Uterus (tissue), 4 donors: ENCODE measurements around the gene BCOR. TPM values are rescaled to one million over a fixed set of nuclear protein-coding genes. Genes with fewer than 3 reads are reported as not detected.

Source experiments
- DNase-seq, 2 donors: peaks; one replicate each; pipeline ENCODE4 v3.0.0-alpha.2; 2019 to 2020
- H3K27ac ChIP-seq, 2 donors: fragments of 200-600 bp; sonication (generic); 1 replicate in 1 of 2; 2 replicates in 1 of 2; pipeline ENCODE4 v1.5.1; 2016 to 2018
- H3K27me3 ChIP-seq, 2 donors: fragments of 200-600 bp; sonication (generic); one replicate each; pipeline ENCODE4 v1.5.1; 2018 to 2019; ENCODE audit warnings: control low read depth in 1 of 2
- H3K36me3 ChIP-seq, 2 donors: fragments of 200-600 bp; sonication (generic); one replicate each; pipeline ENCODE4 v1.5.1; 2019; ENCODE audit warnings: control low read depth in 1 of 2
- H3K4me1 ChIP-seq, 2 donors: fragments of 200-600 bp; sonication (generic); one replicate each; pipeline ENCODE4 v1.5.1; 2018 to 2019; ENCODE audit warnings: control low read depth in 1 of 2
- H3K4me3 ChIP-seq, 2 donors: fragments of 200-600 bp; sonication (generic); 1 replicate in 1 of 2; 2 replicates in 1 of 2; pipeline ENCODE4 v1.5.1; 2018 to 2019; ENCODE audit warnings: mild to moderate bottlenecking in 1 of 2
- H3K9me3 ChIP-seq, 2 donors: fragments of 200-600 bp; sonication (generic); one replicate each; pipeline ENCODE4 v1.5.1; 2019; ENCODE audit warnings: control low read depth in 1 of 2
- POLR2A ChIP-seq, 2 donors: fragments of 450-650 bp; IDR thresholded peaks; one replicate each; pipeline ENCODE4 v1.6.1; 2016; ENCODE audit warnings: antibody characterized with exemption in 2 of 2, mild to moderate bottlenecking in 1 of 2, moderate library complexity in 1 of 2
- intact Hi-C: fragments of 100-400 bp; cut with DNase I; formaldehyde crosslinking; loops from one replicate; pipeline ENCODE4 v1.15.1; 2023; ENCODE audit warnings: low total_unique reads
- total RNA-seq, 4 donors: library from RNA; depleted of rRNA in 3 of 4; stranded (reverse); fragments of >200 nt in 3 of 4; gene quantifications; one replicate each; pipeline versions ENCODE4 v1.1.0 to v1.2.4, GENCODE V29; 2014 to 2023
- TF ChIP-seq, protein P1 (sequence below), 4 experiments: fragments of 200-600 bp in 2 of 4; fragments of 450-650 bp in 2 of 4; sonication (generic) in 2 of 4; IDR thresholded peaks; one replicate each; pipeline ENCODE4 v1.5.1; 2016 to 2019; ENCODE audit warnings: antibody characterized with exemption in 4 of 4, mild to moderate bottlenecking in 2 of 4, moderate library complexity in 1 of 4
- donor health status: DM: yes; HTN: yes; CAD: no.

BCOR gene
- total RNA-seq, 4 donors from 2014 or later: 10.0 to 42.4 (median 26.4) TPM

DNA sequence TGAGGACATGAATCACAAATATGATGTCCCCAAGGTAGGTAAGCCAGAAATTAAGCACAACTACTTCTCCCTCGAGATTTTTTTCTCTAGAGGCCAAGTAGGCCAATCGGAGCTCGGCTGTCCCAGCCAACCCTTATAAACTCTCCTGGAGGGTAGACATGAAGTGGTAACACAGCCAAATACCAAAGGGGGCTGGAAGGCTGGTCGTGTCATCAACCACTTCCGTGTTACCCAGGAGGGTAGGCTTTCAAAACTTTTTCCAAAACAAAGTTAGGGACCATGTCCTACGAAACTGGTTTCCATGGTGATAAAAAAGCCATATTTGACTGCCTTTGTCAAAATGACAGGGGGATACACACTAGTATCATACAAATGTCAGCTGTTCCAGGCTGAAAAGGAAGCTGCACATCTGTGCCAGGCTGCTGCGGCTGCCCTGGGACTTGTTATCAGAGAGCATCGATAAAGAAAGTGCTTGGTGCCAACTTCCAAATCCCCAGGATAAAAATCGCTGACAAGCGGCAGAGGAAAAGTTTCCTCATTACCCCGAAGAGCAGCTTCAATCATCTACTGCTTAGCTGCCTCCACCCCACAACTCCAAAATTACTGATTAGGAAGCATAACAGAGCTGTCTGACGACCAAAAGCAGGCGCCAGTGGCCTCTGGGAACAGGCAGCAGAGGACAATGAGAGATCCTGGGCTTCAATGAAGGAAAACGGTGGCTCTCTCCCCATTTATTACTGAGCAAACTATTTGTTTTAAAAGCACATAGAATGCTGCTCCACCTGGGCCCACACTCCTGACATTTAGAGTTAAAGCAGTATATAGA lies 20.8 kb downstream of the BCOR start:
- H3K4me1 ChIP-seq: no peaks in the 10 kb centered on the region
- no peaks in the 10 kb centered on the region for H3K9me3 ChIP-seq
- no peaks in the 10 kb centered on the region for H3K27me3 ChIP-seq
- no peak for TF ChIP-seq POLR2A (IDR thresholded peaks at IDR 0.05)
- TF ChIP-seq, protein P1, sequence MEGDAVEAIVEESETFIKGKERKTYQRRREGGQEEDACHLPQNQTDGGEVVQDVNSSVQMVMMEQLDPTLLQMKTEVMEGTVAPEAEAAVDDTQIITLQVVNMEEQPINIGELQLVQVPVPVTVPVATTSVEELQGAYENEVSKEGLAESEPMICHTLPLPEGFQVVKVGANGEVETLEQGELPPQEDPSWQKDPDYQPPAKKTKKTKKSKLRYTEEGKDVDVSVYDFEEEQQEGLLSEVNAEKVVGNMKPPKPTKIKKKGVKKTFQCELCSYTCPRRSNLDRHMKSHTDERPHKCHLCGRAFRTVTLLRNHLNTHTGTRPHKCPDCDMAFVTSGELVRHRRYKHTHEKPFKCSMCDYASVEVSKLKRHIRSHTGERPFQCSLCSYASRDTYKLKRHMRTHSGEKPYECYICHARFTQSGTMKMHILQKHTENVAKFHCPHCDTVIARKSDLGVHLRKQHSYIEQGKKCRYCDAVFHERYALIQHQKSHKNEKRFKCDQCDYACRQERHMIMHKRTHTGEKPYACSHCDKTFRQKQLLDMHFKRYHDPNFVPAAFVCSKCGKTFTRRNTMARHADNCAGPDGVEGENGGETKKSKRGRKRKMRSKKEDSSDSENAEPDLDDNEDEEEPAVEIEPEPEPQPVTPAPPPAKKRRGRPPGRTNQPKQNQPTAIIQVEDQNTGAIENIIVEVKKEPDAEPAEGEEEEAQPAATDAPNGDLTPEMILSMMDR (IDR thresholded peaks at IDR 0.05): no peak
- H3K27ac ChIP-seq: no peak overlapping the region
- intact Hi-C loops: no loop called here
- no peak overlapping the region for H3K4me3 ChIP-seq
- DNase-seq: no peak
- no peaks in the 10 kb centered on the region for H3K36me3 ChIP-seq

DNA sequence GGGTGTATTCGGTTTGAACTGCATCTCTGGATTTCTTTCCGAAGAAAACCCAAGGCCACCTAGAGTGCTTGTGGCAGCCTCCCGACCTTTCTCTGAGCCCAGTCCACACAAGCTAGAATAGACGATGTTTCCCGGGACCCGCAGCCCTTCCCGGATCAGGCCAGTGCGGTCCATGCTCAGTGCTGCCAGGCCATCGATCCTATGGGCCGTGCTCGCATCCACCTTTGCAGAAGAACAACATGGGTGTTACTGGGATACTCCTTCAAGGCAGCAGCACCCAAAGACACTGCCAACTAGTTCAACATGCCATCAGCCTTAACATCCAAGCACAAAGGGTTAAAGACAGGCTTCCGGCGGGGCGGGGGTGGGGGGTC lies 22.8 kb downstream of the BCOR start:
- no peak for DNase-seq
- TF ChIP-seq POLR2A (IDR thresholded peaks at IDR 0.05): no peak
- TF ChIP-seq, protein P1 (IDR thresholded peaks at IDR 0.05): no peak
- no peaks in the 10 kb centered on the region for H3K27me3 ChIP-seq
- no peaks in the 10 kb centered on the region for H3K4me1 ChIP-seq
- H3K9me3 ChIP-seq: no peaks in the 10 kb centered on the region
- H3K4me3 ChIP-seq: no peak overlapping the region
- intact Hi-C loops: no loop called here
- no peak overlapping the region for H3K27ac ChIP-seq
- H3K36me3 ChIP-seq: no peaks in the 10 kb centered on the region

DNA sequence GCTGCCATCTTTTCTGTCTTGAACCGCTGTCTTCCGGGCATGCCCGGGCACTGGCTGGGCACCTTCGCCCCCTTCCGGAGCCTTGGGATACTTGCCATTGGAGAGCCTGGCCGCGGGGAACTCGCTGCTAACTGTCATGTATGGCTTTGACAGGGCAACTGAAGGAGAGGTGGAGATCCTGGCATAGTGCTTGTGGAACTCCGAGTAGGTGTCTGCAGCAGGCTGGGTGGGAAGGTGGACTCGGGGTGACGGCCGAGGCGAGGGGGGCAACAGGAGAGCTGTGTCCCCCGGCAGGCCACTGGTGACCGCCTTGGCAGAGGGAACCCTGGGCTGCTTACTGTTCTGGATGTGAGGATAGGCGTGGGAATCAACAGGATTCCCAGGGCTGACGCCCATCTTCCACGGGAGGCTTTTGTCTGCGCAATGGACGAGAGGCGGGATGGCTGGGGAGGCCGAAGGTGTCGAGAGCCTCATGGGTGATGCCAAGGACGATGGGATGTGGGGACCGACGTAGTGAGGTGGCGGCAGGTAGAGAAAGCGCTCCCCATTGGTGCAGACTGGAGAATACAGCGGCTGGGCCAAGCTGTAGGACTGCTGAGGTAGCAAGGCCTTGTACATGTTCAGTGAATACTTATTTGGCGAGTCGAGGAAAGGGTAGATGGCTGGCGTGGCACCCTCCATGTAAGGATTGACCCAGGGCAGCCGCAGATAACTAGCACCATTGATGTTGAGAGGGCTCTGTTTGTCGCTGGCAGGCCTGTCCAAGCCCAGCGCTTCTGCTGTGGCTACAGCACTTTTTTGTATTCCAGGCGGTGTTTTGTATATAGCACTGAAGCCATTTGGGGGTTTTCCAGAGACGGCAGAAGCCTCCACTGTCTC lies 23.4 kb downstream of the BCOR start:
- TF ChIP-seq, protein P1 (IDR thresholded peaks at IDR 0.05): no peak
- TF ChIP-seq POLR2A (IDR thresholded peaks at IDR 0.05): no peak
- no peaks in the 10 kb centered on the region for H3K4me1 ChIP-seq
- H3K4me3 ChIP-seq: no peak overlapping the region
- H3K27me3 ChIP-seq: no peaks in the 10 kb centered on the region
- no peaks in the 10 kb centered on the region for H3K9me3 ChIP-seq
- no peak overlapping the region for H3K27ac ChIP-seq
- intact Hi-C loops: no loop called here
- no peak for DNase-seq
- H3K36me3 ChIP-seq: no peaks in the 10 kb centered on the region

DNA sequence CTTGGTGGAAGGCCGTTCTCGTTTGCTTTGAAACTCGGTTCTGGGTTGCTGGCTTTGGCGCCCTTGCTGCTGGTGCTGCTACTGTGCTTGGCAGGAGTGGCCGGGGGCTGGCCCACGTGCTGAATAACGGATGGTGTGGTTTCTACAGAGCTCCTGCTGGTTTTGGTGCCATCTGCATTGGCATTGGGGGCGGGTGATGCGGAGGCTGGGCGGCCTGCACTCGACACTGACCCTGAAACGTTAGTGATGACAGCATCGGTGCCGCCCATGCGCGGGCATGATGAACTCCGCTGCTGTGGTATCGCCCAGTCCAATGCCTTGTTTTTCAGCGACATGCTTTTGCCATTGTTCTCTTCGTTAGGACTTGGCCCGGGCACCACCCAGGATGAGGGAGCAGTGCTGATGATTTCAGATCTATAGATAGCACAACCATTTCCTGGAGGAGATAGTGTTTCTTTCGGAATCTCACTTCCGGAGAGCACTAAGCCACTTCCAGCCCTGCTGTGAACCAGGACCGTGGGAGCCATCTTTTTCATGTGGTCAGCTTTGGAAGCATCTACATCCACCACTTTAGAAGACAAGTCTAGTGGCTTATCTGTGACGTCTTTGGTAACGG lies 24.2 kb downstream of the BCOR start:
- intact Hi-C loops: no loop called here

More for the DNA sequence above, 24.2 kb downstream of the BCOR start:
- Histone ChIP-seq H3K4me1 (no peaks in the 10 kb centered on the region), H3K4me3 (no peak overlapping the region), H3K27me3 (no peaks in the 10 kb centered on the region), H3K27ac (no peak overlapping the region), H3K36me3 (no peaks in the 10 kb centered on the region), H3K9me3 (no peaks in the 10 kb centered on the region)
- DNase-seq: no peak
- TF ChIP-seq, protein P1 (IDR thresholded peaks at IDR 0.05): no peak
- TF ChIP-seq POLR2A (IDR thresholded peaks at IDR 0.05): no peak
